Esophagus muscularis mucosa (tissue), 4 donors: ENCODE measurements around the gene CRACDL.

Experiments used
- CTCF ChIP-seq, 3 experiments: fragments of 200-600 bp in 2 of 3; fragments of 450-650 bp in 1 of 3; sonication (generic) in 2 of 3; IDR thresholded peaks; one replicate each; pipeline ENCODE4 v1.5.1; 2017 to 2019; ENCODE audit warnings: antibody characterized with exemption in 3 of 3, mild to moderate bottlenecking in 2 of 3, moderate library complexity in 1 of 3
- EP300 ChIP-seq: sonication (generic); formaldehyde crosslinking; IDR thresholded peaks from one replicate; pipeline ENCODE4 v1.6.1; 2017; ENCODE audit warnings: antibody characterized with exemption
- POLR2A ChIP-seq: fragments of 450-650 bp; IDR thresholded peaks from one replicate; pipeline ENCODE4 v1.6.1; 2017; ENCODE audit warnings: antibody characterized with exemption, moderate library complexity, mild to moderate bottlenecking, low read depth
- POLR2AphosphoS5 ChIP-seq, 2 donors: sonication (generic); formaldehyde crosslinking; IDR thresholded peaks; one replicate each; pipeline ENCODE4 v1.6.1; 2017; ENCODE audit warnings: antibody characterized with exemption in 2 of 2

- TF ChIP-seq CTCF (IDR thresholded peaks at IDR 0.05) (no peak), POLR2A (no peak), EP300 (no peak), POLR2AphosphoS5 (IDR thresholded peaks at IDR 0.05) (no peak)
These were observed 127.5 kb downstream of the CRACDL start for GRCh38 chr2:98808546-98808945.
